H9 (cell line): ENCODE measurements around the gene FOXQ1. TPM values are rescaled to one million over a fixed set of nuclear protein-coding genes. Genes with fewer than 3 reads are reported as not detected.

ENCODE experiments used
- DNase-seq: peaks from one replicate; pipeline ENCODE4 v3.0.0-alpha.2; 2017
- H2AFZ ChIP-seq: one replicate; pipeline ENCODE4 v1.6.1; 2013; ENCODE audit warnings: mild to moderate bottlenecking, low read length, control low read depth, moderate library complexity
- H2AK5ac ChIP-seq: 2 replicates; pipeline ENCODE4 v1.6.1; 2013; ENCODE audit warnings: low read length, control low read depth, mixed read lengths; ENCODE audit not compliant: insufficient read length
- H2BK120ac ChIP-seq: one replicate; pipeline ENCODE4 v1.6.1; 2013; ENCODE audit warnings: low read depth, mild to moderate bottlenecking, low read length, control low read depth, inconsistent platforms; ENCODE audit not compliant: poor library complexity, severe bottlenecking
- H2BK12ac ChIP-seq: 2 replicates; pipeline ENCODE4 v1.6.1; 2013; ENCODE audit warnings: low read length, control low read depth, mixed read lengths, low read depth; ENCODE audit not compliant: insufficient read length
- H2BK15ac ChIP-seq: 2 replicates; pipeline ENCODE4 v1.6.1; 2013; ENCODE audit warnings: low read depth, low read length, control low read depth
- H2BK20ac ChIP-seq: one replicate; pipeline ENCODE4 v1.6.1; 2013; ENCODE audit warnings: low read depth, mild to moderate bottlenecking, low read length, control low read depth, inconsistent platforms; ENCODE audit not compliant: poor library complexity, severe bottlenecking
- H2BK5ac ChIP-seq: 2 replicates; pipeline ENCODE4 v1.6.1; 2013; ENCODE audit warnings: low read length, control low read depth, mixed read lengths; ENCODE audit not compliant: insufficient read length
- H3K14ac ChIP-seq: 2 replicates; pipeline ENCODE4 v1.6.1; 2013; ENCODE audit warnings: low read length, control low read depth; ENCODE audit not compliant: insufficient read depth
- H3K18ac ChIP-seq: 2 replicates; pipeline ENCODE4 v1.6.1; 2013; ENCODE audit warnings: low read depth, mild to moderate bottlenecking, mixed read lengths, low read length, control low read depth; ENCODE audit not compliant: insufficient read length
- H3K23ac ChIP-seq: 2 replicates; pipeline ENCODE4 v1.6.1; 2013; ENCODE audit warnings: low read length, control low read depth, mixed read lengths, low read depth; ENCODE audit not compliant: insufficient read length
- H3K23me2 ChIP-seq: 2 replicates; pipeline ENCODE4 v1.6.1; 2013; ENCODE audit warnings: low read depth, mild to moderate bottlenecking, mixed read lengths, low read length, control low read depth; ENCODE audit not compliant: insufficient read length, poor library complexity, severe bottlenecking
- H3K27ac ChIP-seq: 2 replicates; pipeline ENCODE4 v1.5.1; 2013; ENCODE audit warnings: low read length, control low read depth, mixed read lengths, low read depth; ENCODE audit not compliant: insufficient read length
- H3K27me3 ChIP-seq: 2 replicates; pipeline ENCODE4 v1.6.1; 2013; ENCODE audit warnings: low read length, control low read depth, inconsistent platforms; ENCODE audit not compliant: insufficient read depth
- H3K4ac ChIP-seq: 2 replicates; pipeline ENCODE4 v1.6.1; 2013; ENCODE audit warnings: low read depth, mild to moderate bottlenecking, control low read depth, inconsistent platforms, low read length, moderate library complexity
- H3K4me1 ChIP-seq: 2 replicates; pipeline ENCODE4 v1.6.1; 2013; ENCODE audit warnings: low read length, control low read depth, inconsistent platforms; ENCODE audit not compliant: insufficient read depth
- H3K4me2 ChIP-seq: 2 replicates; pipeline ENCODE4 v1.6.1; 2013; ENCODE audit warnings: low read length, control low read depth, mixed read lengths; ENCODE audit not compliant: insufficient read length, insufficient read depth
- H3K56ac ChIP-seq: 2 replicates; pipeline ENCODE4 v1.6.1; 2013; ENCODE audit warnings: low read depth, mild to moderate bottlenecking, mixed read lengths, low read length, control low read depth; ENCODE audit not compliant: insufficient read length
- H3K79me1 ChIP-seq: 2 replicates; pipeline ENCODE4 v1.6.1; 2013; ENCODE audit warnings: low read depth, mild to moderate bottlenecking, moderate library complexity, low read length, control low read depth, inconsistent platforms; ENCODE audit not compliant: insufficient read depth, poor library complexity, severe bottlenecking
- H3K79me2 ChIP-seq: 2 replicates; pipeline ENCODE4 v1.6.1; 2013; ENCODE audit warnings: low read length, control low read depth, inconsistent platforms; ENCODE audit not compliant: insufficient read depth
- H3K9ac ChIP-seq: 2 replicates; pipeline ENCODE4 v1.6.1; 2013; ENCODE audit warnings: low read length, control low read depth, mixed read lengths; ENCODE audit not compliant: insufficient read length; ENCODE audit errors: extremely low read depth
- H3K9me3 ChIP-seq: one replicate; pipeline ENCODE4 v1.6.1; 2013; ENCODE audit warnings: low read depth, low read length, inconsistent platforms; ENCODE audit not compliant: control insufficient read depth
- H3T11ph ChIP-seq: one replicate; pipeline ENCODE4 v1.6.1; 2013; ENCODE audit warnings: mild to moderate bottlenecking, low read length, control low read depth, inconsistent platforms
- H4K20me1 ChIP-seq: one replicate; pipeline ENCODE4 v1.6.1; 2013; ENCODE audit not compliant: control insufficient read depth, insufficient read length, insufficient read depth
- H4K5ac ChIP-seq: 2 replicates; pipeline ENCODE4 v1.6.1; 2013; ENCODE audit warnings: low read depth, mild to moderate bottlenecking, mixed read lengths, low read length, control low read depth; ENCODE audit not compliant: insufficient read length
- H4K8ac ChIP-seq: replicated peaks from 2 replicates; pipeline ENCODE4 v1.6.1; 2013; ENCODE audit warnings: low read length, control low read depth, mixed read lengths, low read depth; ENCODE audit not compliant: insufficient read length
- H4K91ac ChIP-seq: 2 replicates; pipeline ENCODE4 v1.6.1; 2013; ENCODE audit warnings: low read depth, mild to moderate bottlenecking, moderate library complexity, mixed read lengths, low read length, control low read depth; ENCODE audit not compliant: insufficient read length
- H3K27ac Mint-ChIP-seq, 3 experiments: 2 replicates in 2 of 3; 3 replicates in 1 of 3; pipeline ENCODE4 v1.8.0; 2020 to 2021; ENCODE audit warnings: mixed read lengths in 3 of 3, mild to moderate bottlenecking in 1 of 3, moderate library complexity in 1 of 3
- H3K27me3 Mint-ChIP-seq: 2 replicates; pipeline ENCODE4 v1.8.0; 2021; ENCODE audit warnings: low read depth, mild to moderate bottlenecking, moderate library complexity, mixed read lengths
- H3K36me3 Mint-ChIP-seq, 3 experiments: 2 replicates in 2 of 3; 3 replicates in 1 of 3; pipeline ENCODE4 v1.8.0; 2020 to 2021; ENCODE audit warnings: low read depth in 3 of 3, mixed read lengths in 3 of 3; ENCODE audit not compliant: insufficient read depth in 1 of 3
- H3K4me1 Mint-ChIP-seq, 2 experiments: 2 replicates each; pipeline ENCODE4 v1.8.0; 2020; ENCODE audit warnings: mixed read lengths in 2 of 2
- H3K4me3 Mint-ChIP-seq, 2 experiments: 2 replicates in 1 of 2; 3 replicates in 1 of 2; pipeline ENCODE4 v1.8.0; 2020 to 2021; ENCODE audit warnings: mild to moderate bottlenecking in 2 of 2, mixed read lengths in 2 of 2, moderate library complexity in 1 of 2
- H3K9me3 Mint-ChIP-seq, 2 experiments: 2 replicates in 1 of 2; 3 replicates in 1 of 2; pipeline ENCODE4 v1.8.0; 2020; ENCODE audit warnings: mild to moderate bottlenecking in 2 of 2, mixed read lengths in 2 of 2, moderate library complexity in 1 of 2
- CTCF ChIP-seq: fragments of 200-600 bp; sonication (generic); conservative IDR thresholded peaks from 3 replicates; pipeline ENCODE4 v1.8.0; 2021; ENCODE audit warnings: antibody characterized with exemption, mild to moderate bottlenecking
- WGBS: extraction: QIAGEN DNeasy Blood & Tissue Kit; methylation state at CpG from one replicate; pipeline ENCODE4 v1.1.7; 2013; ENCODE audit warnings: missing lambda C conversion rate, low lambda C conversion rate, mixed read lengths; ENCODE audit not compliant: insufficient read length; ENCODE audit errors: extremely low coverage; 5-methylcytosine and 5-hydroxymethylcytosine counted together
- total RNA-seq: library from RNA; stranded (reverse); gene quantifications from 2 replicates; pipeline ENCODE4 v1.2.1, GENCODE V29; 2021

FOXQ1 gene
- total RNA-seq, 1 experiment from 2014 or later: 0.15 TPM

- Histone ChIP-seq H3K4ac (no peak overlapping the region), H3K56ac (no peak overlapping the region), H2BK20ac (no peak overlapping the region), H3K27ac (no peak overlapping the region), H3K9ac (no peak overlapping the region), H3K79me1 (no peaks in the 10 kb centered on the region), H3K18ac (no peak overlapping the region), H3T11ph (no peak overlapping the region), H2BK120ac (no peak overlapping the region), H2AK5ac (no peak overlapping the region), H3K4me1 (peaks cover 4% of the 10 kb centered on the region; the same call in 1 of the 2 replicates), H3K4me2 (no peak overlapping the region), H2BK12ac (no peak overlapping the region), H4K20me1 (no peaks in the 10 kb centered on the region), H2AFZ (no peak overlapping the region), H3K9me3 (peaks cover 1% of the 10 kb centered on the region), H4K91ac (no peak overlapping the region), H2BK5ac (no peak overlapping the region), H2BK15ac (no peak overlapping the region), H3K23ac (no peak overlapping the region), H4K5ac (no peak overlapping the region), H3K14ac (no peak overlapping the region), H4K8ac (no peak overlapping the region), H3K79me2 (no peaks in the 10 kb centered on the region), H3K23me2 (no peaks in the 10 kb centered on the region), H3K27me3 (no peaks in the 10 kb centered on the region)
- peaks cover 12 to 16% of the 10 kb centered on the region in 2 experiments; a peak in 3 of 4 replicates for H3K4me1 Mint-ChIP-seq
- peaks cover 31% of the 10 kb centered on the region for H3K27me3 Mint-ChIP-seq
- DNase-seq: no peak
- H3K27ac Mint-ChIP-seq: no peak overlapping the region
- peaks cover 0 to 3% (median 3%) of the 10 kb centered on the region in 3 experiments; a peak in 4 of 7 replicates for H3K36me3 Mint-ChIP-seq
- TF ChIP-seq CTCF: no peak
- no CpG with 5 or more reads among the region's 3 CpGs for WGBS
- H3K4me3 Mint-ChIP-seq: no peak overlapping the region
- peaks cover 4 to 5% of the 10 kb centered on the region in 2 experiments; a peak in 4 of 5 replicates for H3K9me3 Mint-ChIP-seq
Observed at GRCh38 chr6:1266686-1267056, 45.2 kb upstream of the FOXQ1 start.
